Hypothalamus (tissue), 51 donors: ENCODE data around the gene MS4A8.
A peak's percentile ranks its signal among the peaks of the same experiment; 100 is the strongest.
"Not testable (repeated sequence)": the region's sequence is repeated elsewhere in the genome, so short reads cannot be mapped to it uniquely, and the experiment has no call there.

ENCODE experiments used
- DNase-seq, 51 donors: peaks; one replicate each; lab custom pipeline; 2025; lab: John Stamatoyannopoulos, UW

The MS4A8 gene

GRCh38 chr11:60720460-60720859 lies 21.0 kb downstream of the MS4A8 start:
- DNase-seq: no peak

- DNase-seq: no peak
These were observed 25.0 kb downstream of the MS4A8 start, which contains the start of gene MS4A18 for GRCh38 chr11:60724420-60724819. Gene MS4A18, plus strand, starts transcription at chr11:60724720.

- DNase-seq: no peak
These were observed 26.2 kb downstream of the MS4A8 start for GRCh38 chr11:60725592-60725991.

- no peak for DNase-seq
These were observed 32.2 kb downstream of the MS4A8 start for GRCh38 chr11:60731586-60731985.

- DNase-seq: no peak
These were observed 34.9 kb downstream of the MS4A8 start for GRCh38 chr11:60734279-60734678.

GRCh38 chr11:60739114-60739513 lies 39.7 kb downstream of the MS4A8 start:
- DNase-seq: no peak

GRCh38 chr11:60740573-60740972 lies 41.2 kb downstream of the MS4A8 start:
- no peak for DNase-seq

- no peak for DNase-seq
These were observed 42.0 kb downstream of the MS4A8 start for GRCh38 chr11:60741421-60741820.

- no peak for DNase-seq
These were observed 43.6 kb downstream of the MS4A8 start for GRCh38 chr11:60743058-60743457.

- DNase-seq: no peak
These were observed 44.7 kb downstream of the MS4A8 start for GRCh38 chr11:60744114-60744513.

GRCh38 chr11:60747359-60747873 lies 48.0 kb downstream of the MS4A8 start:
- DNase-seq: no peak

- no peak for DNase-seq
These were observed 48.8 kb downstream of the MS4A8 start for GRCh38 chr11:60748225-60748624.

- DNase-seq: no peak
These were observed 49.4 kb downstream of the MS4A8 start for GRCh38 chr11:60748821-60749220.

GRCh38 chr11:60750911-60751310 lies 51.5 kb downstream of the MS4A8 start:
- DNase-seq: no peak

- no peak for DNase-seq
These were observed 53.9 kb downstream of the MS4A8 start for GRCh38 chr11:60753309-60753708.

- no peak for DNase-seq
These were observed 55.5 kb downstream of the MS4A8 start for GRCh38 chr11:60754887-60755286.

- no peak for DNase-seq
These were observed 57.1 kb downstream of the MS4A8 start, which contains the start of gene MS4A15 for GRCh38 chr11:60756307-60757032. Gene MS4A15, plus strand, starts transcription at chr11:60756867. Its CDS starts 6,867 bp downstream, at chr11:60763734.

- no peak for DNase-seq
These were observed 57.9 kb downstream of the MS4A8 start for GRCh38 chr11:60757231-60757800.

GRCh38 chr11:60758671-60759070 lies 59.3 kb downstream of the MS4A8 start:
- not testable (repeated sequence) for DNase-seq

GRCh38 chr11:60759438-60760225 lies 60.2 kb downstream of the MS4A8 start:
- peak in 2 of 51 donors; percentile 5 to 15 for DNase-seq

- DNase-seq: no peak
These were observed 62.2 kb downstream of the MS4A8 start for GRCh38 chr11:60761436-60762190.
